ENCODE measurements around the gene P2RX6. TPM values are rescaled to one million over a fixed set of nuclear protein-coding genes. Genes with fewer than 3 reads are reported as not detected.

Gene P2RX6
- polyA plus RNA-seq, 1 of the 3 experiments (the other 2 are of a cell fraction): 7.1 TPM

DNA sequence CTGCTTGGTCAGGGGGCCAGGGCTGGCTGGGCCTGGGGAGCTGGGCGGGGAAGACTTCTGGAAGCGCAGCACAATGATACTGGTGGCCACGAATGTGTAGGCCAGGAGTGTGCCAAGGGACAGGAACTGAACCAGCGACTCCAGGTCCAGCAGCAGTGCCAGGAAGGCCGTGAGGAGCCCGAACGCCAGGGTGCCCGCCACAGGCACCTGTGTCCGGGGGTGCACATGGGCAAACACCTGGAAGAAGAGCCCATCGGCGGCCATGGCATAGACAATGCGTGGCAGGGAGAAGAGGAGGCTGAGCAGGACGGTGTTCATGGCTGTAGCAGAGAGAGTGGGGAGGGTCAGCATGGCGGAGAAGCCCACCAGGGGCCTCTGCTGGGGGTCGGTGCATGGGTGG lies 15.1 kb downstream of the P2RX6 start:
- H3K36me3 ChIP-seq (replicated peaks in 1 of 2; ENCODE audit: control insufficient read depth in 1 of 2, insufficient read depth in 2 of 2, low read length in 1 of 2): no peaks in the 10 kb centered on the region
- no peaks in the 10 kb centered on the region for H4K20me1 ChIP-seq (ENCODE audit: insufficient read depth)
- peaks cover 0 to 21% of the 10 kb centered on the region in 2 experiments; a peak in 1 of 4 replicates for H3K4me1 ChIP-seq (ENCODE audit: control insufficient read depth in 1 of 2, insufficient read depth in 2 of 2, low read depth in 1 of 2, low read length in 1 of 2)
- no peaks in the 10 kb centered on the region for H3K27me3 ChIP-seq (ENCODE audit: insufficient read depth)
- H3K9me2 ChIP-seq: no peaks in the 10 kb centered on the region
- no peak for DNase-seq
- no peak overlapping the region for H3K4me2 ChIP-seq
- no peaks in the 10 kb centered on the region for H3K79me2 ChIP-seq (ENCODE audit: insufficient read depth)
- no peak overlapping the region for H2AFZ ChIP-seq (ENCODE audit: low read depth)
- no peak overlapping the region for H3K9ac ChIP-seq
- no peak overlapping the region for H3K27ac ChIP-seq (ENCODE audit: low read depth in 2 of 2, low read length in 1 of 2)
- CTCF ChIA-PET: no interaction called here
- TF ChIP-seq SIN3A (IDR thresholded peaks at IDR 0.05; ENCODE audit: borderline replicate concordance, low read depth, low read length) (no peak), SMC3 (IDR thresholded peaks at IDR 0.05; ENCODE audit: low read depth, low read length) (no peak), TAF1 (IDR thresholded peaks at IDR 0.05; ENCODE audit: borderline replicate concordance, low read depth, low read length) (no peak), POLR2AphosphoS5 (IDR thresholded peaks at IDR 0.05; ENCODE audit: low read depth, low read length) (no peak), MEF2A (IDR thresholded peaks at IDR 0.05; ENCODE audit: borderline replicate concordance, low read depth) (no peak), MXI1 (IDR thresholded peaks at IDR 0.05; ENCODE audit: low read depth, low read length) (no peak), CHD2 (IDR thresholded peaks at IDR 0.05; ENCODE audit: low read length, partially characterized antibody) (no peak), RCOR1 (IDR thresholded peaks at IDR 0.05; ENCODE audit: low read length) (no peak), TCF12 (IDR thresholded peaks at IDR 0.05) (no peak)
- TF ChIP-seq, protein P1, sequence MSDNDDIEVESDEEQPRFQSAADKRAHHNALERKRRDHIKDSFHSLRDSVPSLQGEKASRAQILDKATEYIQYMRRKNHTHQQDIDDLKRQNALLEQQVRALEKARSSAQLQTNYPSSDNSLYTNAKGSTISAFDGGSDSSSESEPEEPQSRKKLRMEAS (IDR thresholded peaks at IDR 0.05; ENCODE audit: low read depth): no peak
- TF ChIP-seq, protein P2, sequence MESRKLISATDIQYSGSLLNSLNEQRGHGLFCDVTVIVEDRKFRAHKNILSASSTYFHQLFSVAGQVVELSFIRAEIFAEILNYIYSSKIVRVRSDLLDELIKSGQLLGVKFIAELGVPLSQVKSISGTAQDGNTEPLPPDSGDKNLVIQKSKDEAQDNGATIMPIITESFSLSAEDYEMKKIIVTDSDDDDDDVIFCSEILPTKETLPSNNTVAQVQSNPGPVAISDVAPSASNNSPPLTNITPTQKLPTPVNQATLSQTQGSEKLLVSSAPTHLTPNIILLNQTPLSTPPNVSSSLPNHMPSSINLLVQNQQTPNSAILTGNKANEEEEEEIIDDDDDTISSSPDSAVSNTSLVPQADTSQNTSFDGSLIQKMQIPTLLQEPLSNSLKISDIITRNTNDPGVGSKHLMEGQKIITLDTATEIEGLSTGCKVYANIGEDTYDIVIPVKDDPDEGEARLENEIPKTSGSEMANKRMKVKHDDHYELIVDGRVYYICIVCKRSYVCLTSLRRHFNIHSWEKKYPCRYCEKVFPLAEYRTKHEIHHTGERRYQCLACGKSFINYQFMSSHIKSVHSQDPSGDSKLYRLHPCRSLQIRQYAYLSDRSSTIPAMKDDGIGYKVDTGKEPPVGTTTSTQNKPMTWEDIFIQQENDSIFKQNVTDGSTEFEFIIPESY (IDR thresholded peaks at IDR 0.05; ENCODE audit: borderline replicate concordance, low read depth): no peak
- TF ChIP-seq, protein P3, sequence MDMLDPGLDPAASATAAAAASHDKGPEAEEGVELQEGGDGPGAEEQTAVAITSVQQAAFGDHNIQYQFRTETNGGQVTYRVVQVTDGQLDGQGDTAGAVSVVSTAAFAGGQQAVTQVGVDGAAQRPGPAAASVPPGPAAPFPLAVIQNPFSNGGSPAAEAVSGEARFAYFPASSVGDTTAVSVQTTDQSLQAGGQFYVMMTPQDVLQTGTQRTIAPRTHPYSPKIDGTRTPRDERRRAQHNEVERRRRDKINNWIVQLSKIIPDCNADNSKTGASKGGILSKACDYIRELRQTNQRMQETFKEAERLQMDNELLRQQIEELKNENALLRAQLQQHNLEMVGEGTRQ (IDR thresholded peaks at IDR 0.05; ENCODE audit: borderline replicate concordance, low read depth, low read length): no peak
- WGBS (ENCODE audit: low lambda C conversion rate): 63% methylated on average over 15 of the region's 15 CpGs
- H3K9me3 ChIP-seq: no peaks in the 10 kb centered on the region
- H3K4me3 ChIP-seq (ENCODE audit: low read depth in 2 of 2, low read length in 1 of 2): no peak overlapping the region
- H3F3A ChIP-seq (replicated peaks; ENCODE audit: insufficient read depth): no peaks in the 10 kb centered on the region
- POLR2A ChIA-PET: interaction anchor here (0.9 kb wide), 1 partner anchor 10 kb away, joined by 4 read pairs; no protein-coding TSS in a partner anchor

DNA sequence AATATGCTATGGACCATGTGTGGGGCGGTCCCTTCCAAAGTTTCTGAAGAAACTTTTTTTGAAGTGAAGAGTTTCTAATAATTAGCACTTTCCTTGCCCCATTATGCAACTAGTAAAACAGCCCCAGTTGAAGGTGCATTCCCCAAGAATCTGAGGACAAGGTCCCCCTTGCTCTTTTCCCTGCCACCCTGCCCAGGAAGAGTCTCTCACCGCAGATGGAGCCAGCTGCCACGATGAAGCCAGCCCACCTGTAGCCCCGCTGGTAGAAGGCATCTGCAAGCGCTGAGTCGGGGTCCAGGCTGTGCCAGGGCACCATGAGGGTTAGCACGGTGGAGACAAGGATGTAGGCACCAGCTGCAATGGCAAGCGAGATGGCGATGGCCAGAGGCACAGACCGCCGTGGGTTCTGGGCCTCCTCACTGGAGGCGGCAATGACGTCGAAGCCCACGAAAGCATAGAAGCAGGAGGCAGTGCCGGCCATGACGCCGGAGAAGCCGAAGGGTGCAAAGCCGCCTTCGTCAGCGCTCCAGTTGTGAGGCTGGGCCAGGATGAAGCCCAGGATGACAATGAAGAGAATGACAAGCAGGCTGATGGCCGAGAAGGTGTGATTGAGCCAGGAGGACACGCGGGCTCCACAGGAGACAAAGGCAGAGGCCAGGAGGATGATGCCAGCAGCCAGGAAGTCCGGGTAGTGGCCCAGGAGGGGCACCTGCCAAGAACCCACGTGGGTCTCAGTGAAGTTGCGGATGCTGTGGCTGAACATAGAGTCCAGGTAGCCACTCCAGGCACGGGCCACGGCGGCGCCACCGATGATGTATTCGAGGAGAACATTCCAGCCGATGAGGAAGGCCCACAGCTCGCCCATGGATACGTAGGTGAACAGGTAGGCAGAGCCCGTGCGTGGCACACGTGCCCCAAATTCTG lies 15.9 kb downstream of the P2RX6 start:
- Histone ChIP-seq H3K79me2 (ENCODE audit: insufficient read depth) (no peaks in the 10 kb centered on the region), H3K36me3 (replicated peaks in 1 of 2; ENCODE audit: control insufficient read depth in 1 of 2, insufficient read depth in 2 of 2, low read length in 1 of 2) (no peaks in the 10 kb centered on the region), H3K9me2 (no peaks in the 10 kb centered on the region), H3K4me2 (no peak overlapping the region), H2AFZ (ENCODE audit: low read depth) (no peak overlapping the region), H3K4me3 (ENCODE audit: low read depth in 2 of 2, low read length in 1 of 2) (no peak overlapping the region), H3K4me1 (ENCODE audit: control insufficient read depth in 1 of 2, insufficient read depth in 2 of 2, low read depth in 1 of 2, low read length in 1 of 2) (peaks cover 0 to 21% of the 10 kb centered on the region in 2 experiments; a peak in 1 of 4 replicates), H3K27ac (ENCODE audit: low read depth in 2 of 2, low read length in 1 of 2) (no peak overlapping the region), H3K9me3 (no peaks in the 10 kb centered on the region), H4K20me1 (ENCODE audit: insufficient read depth) (no peaks in the 10 kb centered on the region), H3F3A (replicated peaks; ENCODE audit: insufficient read depth) (no peaks in the 10 kb centered on the region), H3K9ac (no peak overlapping the region), H3K27me3 (ENCODE audit: insufficient read depth) (no peaks in the 10 kb centered on the region)
- DNase-seq: no peak
- ChIA-PET POLR2A (interaction anchor here (0.7 kb wide), 1 partner anchor 32 kb away, joined by 3 read pairs; no protein-coding TSS in a partner anchor), CTCF (interaction anchor here (1.0 kb wide), 1 partner anchor 9 kb away, joined by 4 read pairs; no protein-coding TSS in a partner anchor)
- WGBS (ENCODE audit: low lambda C conversion rate): 86% methylated on average over 33 of the region's 40 CpGs
- TF ChIP-seq FOXM1 (IDR thresholded peaks at IDR 0.05; ENCODE audit: low read depth): no peak
- TF ChIP-seq RCOR1 (IDR thresholded peaks at IDR 0.05; ENCODE audit: low read length): no peak
- no peak for TF ChIP-seq TAF1 (IDR thresholded peaks at IDR 0.05; ENCODE audit: borderline replicate concordance, low read depth, low read length)
- TF ChIP-seq, protein P4, sequence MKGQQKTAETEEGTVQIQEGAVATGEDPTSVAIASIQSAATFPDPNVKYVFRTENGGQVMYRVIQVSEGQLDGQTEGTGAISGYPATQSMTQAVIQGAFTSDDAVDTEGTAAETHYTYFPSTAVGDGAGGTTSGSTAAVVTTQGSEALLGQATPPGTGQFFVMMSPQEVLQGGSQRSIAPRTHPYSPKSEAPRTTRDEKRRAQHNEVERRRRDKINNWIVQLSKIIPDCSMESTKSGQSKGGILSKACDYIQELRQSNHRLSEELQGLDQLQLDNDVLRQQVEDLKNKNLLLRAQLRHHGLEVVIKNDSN (IDR thresholded peaks at IDR 0.05; ENCODE audit: borderline replicate concordance, low read depth): no peak
- TF ChIP-seq, protein P5, sequence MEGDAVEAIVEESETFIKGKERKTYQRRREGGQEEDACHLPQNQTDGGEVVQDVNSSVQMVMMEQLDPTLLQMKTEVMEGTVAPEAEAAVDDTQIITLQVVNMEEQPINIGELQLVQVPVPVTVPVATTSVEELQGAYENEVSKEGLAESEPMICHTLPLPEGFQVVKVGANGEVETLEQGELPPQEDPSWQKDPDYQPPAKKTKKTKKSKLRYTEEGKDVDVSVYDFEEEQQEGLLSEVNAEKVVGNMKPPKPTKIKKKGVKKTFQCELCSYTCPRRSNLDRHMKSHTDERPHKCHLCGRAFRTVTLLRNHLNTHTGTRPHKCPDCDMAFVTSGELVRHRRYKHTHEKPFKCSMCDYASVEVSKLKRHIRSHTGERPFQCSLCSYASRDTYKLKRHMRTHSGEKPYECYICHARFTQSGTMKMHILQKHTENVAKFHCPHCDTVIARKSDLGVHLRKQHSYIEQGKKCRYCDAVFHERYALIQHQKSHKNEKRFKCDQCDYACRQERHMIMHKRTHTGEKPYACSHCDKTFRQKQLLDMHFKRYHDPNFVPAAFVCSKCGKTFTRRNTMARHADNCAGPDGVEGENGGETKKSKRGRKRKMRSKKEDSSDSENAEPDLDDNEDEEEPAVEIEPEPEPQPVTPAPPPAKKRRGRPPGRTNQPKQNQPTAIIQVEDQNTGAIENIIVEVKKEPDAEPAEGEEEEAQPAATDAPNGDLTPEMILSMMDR (IDR thresholded peaks at IDR 0.05): no peak
- no peak for TF ChIP-seq NRF1 (IDR thresholded peaks at IDR 0.05; ENCODE audit: low read depth, low read length)
- no peak for TF ChIP-seq NFIC (IDR thresholded peaks at IDR 0.05; ENCODE audit: borderline replicate concordance)
- TF ChIP-seq FOXJ3 (CRISPR knock-in tag; IDR thresholded peaks at IDR 0.05): no peak
- no peak for TF ChIP-seq TCF12 (IDR thresholded peaks at IDR 0.05)

Measured in SK-N-SH (cell line).